ENCODE data around the gene OPCML.

The OPCML gene

DNA sequence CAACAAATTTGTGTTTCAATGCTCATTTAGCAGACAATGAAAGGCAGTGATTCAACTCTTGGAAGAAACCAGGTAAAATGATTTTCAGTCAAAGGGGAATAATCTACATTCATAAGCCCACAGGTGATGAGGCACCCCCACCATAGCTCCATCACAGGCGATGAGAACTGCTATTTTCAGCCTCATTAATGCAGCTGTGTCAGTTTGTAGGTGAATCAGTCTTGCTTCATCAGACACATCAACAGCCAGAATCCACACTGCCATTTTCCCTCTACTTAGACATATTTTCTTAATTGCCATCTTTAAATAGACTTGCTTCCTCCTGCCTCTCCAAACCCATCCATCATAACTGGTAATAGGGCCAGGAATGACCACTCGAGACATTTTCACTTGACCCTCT, 701.0 kb downstream of the OPCML start:
- H3K4me1 ChIP-seq (ENCODE audit: control insufficient read depth, insufficient read depth, low read length): no peaks in the 10 kb centered on the region
- H3K27ac ChIP-seq (ENCODE audit: low read depth, low read length): no peak overlapping the region
- no peaks in the 10 kb centered on the region for H3K9me3 ChIP-seq (ENCODE audit: control insufficient read depth, insufficient read depth, low read depth, low read length)
- H3K9ac ChIP-seq (ENCODE audit: low read length): no peak overlapping the region
- H3K4me3 ChIP-seq (ENCODE audit: low read depth, low read length): no peak overlapping the region
- H3K27me3 ChIP-seq (ENCODE audit: control insufficient read depth, insufficient read depth, low read length): no peaks in the 10 kb centered on the region; the same call in 1 of the 2 replicates
- H3K36me3 ChIP-seq (ENCODE audit: control insufficient read depth, insufficient read depth, low read length): no peaks in the 10 kb centered on the region

DNA sequence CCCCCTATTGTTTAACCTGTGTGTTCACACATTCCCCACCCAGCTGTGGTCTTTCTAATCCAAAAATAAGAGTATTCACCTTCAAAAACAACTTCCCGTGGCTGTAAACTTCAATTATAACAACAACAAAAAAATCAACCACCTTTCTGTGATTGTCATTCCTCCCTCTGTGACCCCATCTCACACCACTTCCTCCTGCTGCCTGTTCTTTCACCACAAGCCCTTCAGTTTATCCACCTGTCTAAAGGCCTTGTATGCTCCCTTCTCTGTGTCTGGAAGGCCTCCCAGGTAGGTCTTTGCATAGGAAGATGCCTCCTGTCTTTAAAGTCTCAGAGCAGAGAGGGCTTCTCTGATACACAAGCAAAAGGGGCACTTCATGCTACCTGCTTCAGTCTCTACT, 707.7 kb downstream of the OPCML start:
- no peak overlapping the region for H3K4me3 ChIP-seq (ENCODE audit: low read depth, low read length)
- no peaks in the 10 kb centered on the region for H3K9me3 ChIP-seq (ENCODE audit: control insufficient read depth, insufficient read depth, low read depth, low read length)
- peaks cover 8% of the 10 kb centered on the region; the same call in 1 of the 2 replicates for H3K27me3 ChIP-seq (ENCODE audit: control insufficient read depth, insufficient read depth, low read length)
- H3K27ac ChIP-seq (ENCODE audit: low read depth, low read length): no peak overlapping the region
- H3K4me1 ChIP-seq (ENCODE audit: control insufficient read depth, insufficient read depth, low read length): peaks cover 15% of the 10 kb centered on the region
- no peaks in the 10 kb centered on the region for H3K36me3 ChIP-seq (ENCODE audit: control insufficient read depth, insufficient read depth, low read length)
- no peak overlapping the region for H3K9ac ChIP-seq (ENCODE audit: low read length)

DNA sequence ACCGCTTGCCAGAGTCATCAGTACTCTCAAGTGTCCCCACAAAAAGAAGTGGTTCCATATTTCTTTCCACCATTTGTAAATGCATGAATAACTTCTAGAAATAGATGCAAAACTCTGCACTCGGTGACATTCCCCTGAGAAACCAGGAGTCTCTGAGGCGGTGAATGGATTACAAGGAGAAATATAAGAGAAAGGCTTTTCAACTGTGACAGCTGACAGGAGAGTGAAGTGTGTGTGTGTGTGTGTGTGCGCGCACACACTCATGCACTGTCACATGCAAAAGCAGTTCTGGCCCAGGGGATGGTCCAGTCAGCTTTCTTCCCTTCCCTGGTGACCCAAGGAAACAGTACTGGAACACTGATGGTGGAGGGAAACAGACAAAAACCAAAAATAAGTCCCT, 710.0 kb downstream of the OPCML start:
- H3K36me3 ChIP-seq (ENCODE audit: control insufficient read depth, insufficient read depth, low read length): no peaks in the 10 kb centered on the region
- H3K9me3 ChIP-seq (ENCODE audit: control insufficient read depth, insufficient read depth, low read depth, low read length): no peaks in the 10 kb centered on the region
- H3K27me3 ChIP-seq (ENCODE audit: control insufficient read depth, insufficient read depth, low read length): peaks cover 8% of the 10 kb centered on the region; the same call in 1 of the 2 replicates
- H3K4me3 ChIP-seq (ENCODE audit: low read depth, low read length): no peak overlapping the region
- no peak overlapping the region for H3K9ac ChIP-seq (ENCODE audit: low read length)
- peaks cover 15% of the 10 kb centered on the region for H3K4me1 ChIP-seq (ENCODE audit: control insufficient read depth, insufficient read depth, low read length)
- no peak overlapping the region for H3K27ac ChIP-seq (ENCODE audit: low read depth, low read length)

DNA sequence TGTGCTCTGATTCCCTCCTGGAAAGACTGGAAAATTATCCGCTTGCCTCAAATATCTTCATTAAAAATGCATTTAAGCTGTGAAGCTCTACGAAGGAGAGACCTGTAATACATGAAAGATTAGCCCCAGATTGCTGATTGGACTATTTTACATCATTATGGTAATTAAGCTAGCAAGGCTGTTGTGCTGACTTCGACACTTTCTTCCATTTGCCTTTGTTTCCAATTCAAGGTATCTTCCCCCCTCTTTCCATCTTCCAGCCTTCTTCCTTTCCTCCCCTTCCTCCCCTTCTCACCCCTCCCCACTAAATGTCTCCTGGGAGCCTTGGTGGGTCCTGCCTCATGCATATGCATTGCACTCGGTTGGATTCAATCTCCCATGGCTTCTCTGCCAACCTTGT, 710.8 kb downstream of the OPCML start:
- Histone ChIP-seq H3K4me3 (ENCODE audit: low read depth, low read length) (no peak overlapping the region), H3K4me1 (ENCODE audit: control insufficient read depth, insufficient read depth, low read length) (peaks cover 15% of the 10 kb centered on the region), H3K27me3 (ENCODE audit: control insufficient read depth, insufficient read depth, low read length) (peaks cover 8% of the 10 kb centered on the region; the same call in 1 of the 2 replicates), H3K9ac (ENCODE audit: low read length) (no peak overlapping the region), H3K36me3 (ENCODE audit: control insufficient read depth, insufficient read depth, low read length) (no peaks in the 10 kb centered on the region), H3K9me3 (ENCODE audit: control insufficient read depth, insufficient read depth, low read depth, low read length) (no peaks in the 10 kb centered on the region), H3K27ac (ENCODE audit: low read depth, low read length) (no peak overlapping the region)

DNA sequence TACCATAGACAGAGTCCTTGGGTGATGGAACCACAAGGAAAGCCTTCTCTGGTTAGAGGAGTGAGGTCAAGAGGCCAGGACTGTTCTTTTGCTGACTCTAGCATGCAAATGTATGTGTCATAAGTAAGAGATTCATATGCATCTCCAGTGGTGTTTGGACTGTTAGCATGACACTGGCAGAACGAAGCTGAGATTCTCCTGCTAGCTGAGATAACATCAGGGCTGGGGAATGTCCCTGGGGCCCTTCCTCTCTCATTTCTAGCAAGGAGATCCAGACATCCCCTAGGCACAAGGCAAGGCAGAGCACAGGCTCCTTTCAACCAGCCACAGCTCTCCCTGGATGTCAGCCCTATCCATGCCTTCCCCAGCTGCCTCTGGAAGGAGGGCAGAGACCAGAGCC, 711.3 kb downstream of the OPCML start:
- peaks cover 8% of the 10 kb centered on the region; the same call in 1 of the 2 replicates for H3K27me3 ChIP-seq (ENCODE audit: control insufficient read depth, insufficient read depth, low read length)
- no peak overlapping the region for H3K9ac ChIP-seq (ENCODE audit: low read length)
- no peak overlapping the region for H3K4me3 ChIP-seq (ENCODE audit: low read depth, low read length)
- no peaks in the 10 kb centered on the region for H3K36me3 ChIP-seq (ENCODE audit: control insufficient read depth, insufficient read depth, low read length)
- H3K27ac ChIP-seq (ENCODE audit: low read depth, low read length): no peak overlapping the region
- peaks cover 15% of the 10 kb centered on the region for H3K4me1 ChIP-seq (ENCODE audit: control insufficient read depth, insufficient read depth, low read length)
- H3K9me3 ChIP-seq (ENCODE audit: control insufficient read depth, insufficient read depth, low read depth, low read length): no peaks in the 10 kb centered on the region

DNA sequence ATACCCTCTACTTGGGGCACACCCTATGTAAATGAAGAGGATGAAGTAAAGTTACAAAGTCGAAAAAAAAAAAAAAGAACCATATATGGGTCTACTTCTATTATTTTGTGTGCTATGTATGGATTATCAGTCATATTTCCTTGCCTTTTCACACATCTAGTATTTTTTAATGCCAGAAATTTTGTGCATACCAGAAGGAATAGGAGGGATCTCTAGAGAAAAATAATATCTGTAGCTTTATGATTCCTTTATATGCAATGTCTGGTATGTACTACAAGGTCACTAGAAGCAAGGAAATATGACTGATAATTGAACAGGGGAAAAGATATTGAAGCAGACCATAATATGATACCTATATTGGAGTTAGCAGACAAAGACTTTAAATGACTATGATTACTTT, 713.4 kb downstream of the OPCML start:
- Histone ChIP-seq H3K9ac (ENCODE audit: low read length) (no peak overlapping the region), H3K36me3 (ENCODE audit: control insufficient read depth, insufficient read depth, low read length) (no peaks in the 10 kb centered on the region), H3K4me3 (ENCODE audit: low read depth, low read length) (no peak overlapping the region), H3K27me3 (ENCODE audit: control insufficient read depth, insufficient read depth, low read length) (peaks cover 8% of the 10 kb centered on the region; the same call in 1 of the 2 replicates), H3K4me1 (ENCODE audit: control insufficient read depth, insufficient read depth, low read length) (peaks cover 21% of the 10 kb centered on the region), H3K9me3 (ENCODE audit: control insufficient read depth, insufficient read depth, low read depth, low read length) (no peaks in the 10 kb centered on the region), H3K27ac (ENCODE audit: low read depth, low read length) (no peak overlapping the region)

DNA sequence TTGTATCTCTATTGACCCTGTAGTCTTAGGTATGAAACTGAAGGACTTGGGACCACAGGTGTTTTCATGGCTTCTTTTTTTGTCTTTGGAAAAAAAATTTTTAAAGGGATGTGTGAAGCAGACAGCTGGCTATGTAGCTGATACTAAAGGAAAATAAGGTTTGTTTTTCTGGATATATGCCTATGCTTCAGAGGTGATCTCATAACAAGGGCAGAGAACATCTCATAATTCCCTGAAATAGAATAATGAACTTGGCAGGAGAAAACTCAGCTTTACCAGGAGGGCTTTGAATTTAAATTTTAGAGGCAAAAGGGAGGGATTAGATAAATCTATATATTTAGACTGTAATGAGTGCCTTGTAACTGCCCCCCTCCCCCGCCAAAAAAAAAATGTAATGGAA, 714.9 kb downstream of the OPCML start:
- Histone ChIP-seq H3K27me3 (ENCODE audit: control insufficient read depth, insufficient read depth, low read length) (no peaks in the 10 kb centered on the region), H3K4me1 (ENCODE audit: control insufficient read depth, insufficient read depth, low read length) (peaks cover 21% of the 10 kb centered on the region), H3K27ac (ENCODE audit: low read depth, low read length) (no peak overlapping the region), H3K9me3 (ENCODE audit: control insufficient read depth, insufficient read depth, low read depth, low read length) (no peaks in the 10 kb centered on the region), H3K9ac (ENCODE audit: low read length) (no peak overlapping the region), H3K4me3 (ENCODE audit: low read depth, low read length) (no peak overlapping the region), H3K36me3 (ENCODE audit: control insufficient read depth, insufficient read depth, low read length) (no peaks in the 10 kb centered on the region)

DNA sequence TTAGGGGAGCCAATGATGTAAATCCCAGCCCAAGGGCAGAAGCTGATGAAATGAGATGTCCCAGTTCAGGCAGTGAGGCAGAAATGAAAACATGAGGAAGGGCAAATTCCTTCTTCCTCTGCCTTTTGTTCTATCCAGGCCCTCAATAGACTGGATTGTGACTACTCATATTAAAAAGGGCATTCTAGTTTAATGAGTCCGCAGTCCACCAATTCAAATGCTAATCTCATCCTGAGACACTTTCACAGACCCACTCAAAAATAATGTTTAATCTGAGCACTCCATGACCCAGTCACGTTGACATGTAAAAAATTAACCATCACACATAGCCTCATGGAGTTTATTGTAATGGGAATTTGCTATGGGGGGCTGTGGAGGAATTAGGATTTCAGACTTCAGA, 717.9 kb downstream of the OPCML start:
- H3K4me1 ChIP-seq (ENCODE audit: control insufficient read depth, insufficient read depth, low read length): peaks cover 6% of the 10 kb centered on the region; the same call in 1 of the 2 replicates

DNA sequence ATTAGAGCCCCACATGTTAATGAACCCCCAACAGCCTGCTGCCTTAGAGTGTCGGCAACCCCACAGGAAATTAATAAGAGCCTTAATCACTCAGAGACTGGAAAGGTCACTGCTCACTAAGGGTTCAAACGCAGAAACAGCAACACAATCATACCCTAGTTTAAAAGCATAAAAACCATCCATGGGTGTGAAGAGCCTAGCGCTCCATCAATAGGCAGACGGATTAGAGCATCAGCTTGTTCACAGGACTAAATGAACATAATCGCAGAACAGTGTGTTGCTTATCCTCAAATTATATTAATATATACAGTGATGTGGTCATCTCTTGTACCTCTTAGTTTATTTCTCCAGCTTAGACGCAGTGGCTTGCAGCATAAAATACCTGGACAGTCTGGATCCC, 720.7 kb downstream of the OPCML start:
- Histone ChIP-seq H3K9ac (ENCODE audit: low read length) (no peak overlapping the region), H3K36me3 (ENCODE audit: control insufficient read depth, insufficient read depth, low read length) (no peaks in the 10 kb centered on the region), H3K27ac (ENCODE audit: low read depth, low read length) (no peak overlapping the region), H3K9me3 (ENCODE audit: control insufficient read depth, insufficient read depth, low read depth, low read length) (no peaks in the 10 kb centered on the region), H3K4me1 (ENCODE audit: control insufficient read depth, insufficient read depth, low read length) (peaks cover 9% of the 10 kb centered on the region; the same call in 1 of the 2 replicates), H3K4me3 (ENCODE audit: low read depth, low read length) (no peak overlapping the region), H3K27me3 (ENCODE audit: control insufficient read depth, insufficient read depth, low read length) (no peaks in the 10 kb centered on the region)

More for the DNA sequence above, 717.9 kb downstream of the OPCML start:
- H3K27me3 ChIP-seq (ENCODE audit: control insufficient read depth, insufficient read depth, low read length): no peaks in the 10 kb centered on the region
- no peak overlapping the region for H3K4me3 ChIP-seq (ENCODE audit: low read depth, low read length)
- H3K9me3 ChIP-seq (ENCODE audit: control insufficient read depth, insufficient read depth, low read depth, low read length): no peaks in the 10 kb centered on the region
- no peak overlapping the region for H3K27ac ChIP-seq (ENCODE audit: low read depth, low read length)
- H3K36me3 ChIP-seq (ENCODE audit: control insufficient read depth, insufficient read depth, low read length): no peaks in the 10 kb centered on the region
- H3K9ac ChIP-seq (ENCODE audit: low read length): no peak overlapping the region

DNA sequence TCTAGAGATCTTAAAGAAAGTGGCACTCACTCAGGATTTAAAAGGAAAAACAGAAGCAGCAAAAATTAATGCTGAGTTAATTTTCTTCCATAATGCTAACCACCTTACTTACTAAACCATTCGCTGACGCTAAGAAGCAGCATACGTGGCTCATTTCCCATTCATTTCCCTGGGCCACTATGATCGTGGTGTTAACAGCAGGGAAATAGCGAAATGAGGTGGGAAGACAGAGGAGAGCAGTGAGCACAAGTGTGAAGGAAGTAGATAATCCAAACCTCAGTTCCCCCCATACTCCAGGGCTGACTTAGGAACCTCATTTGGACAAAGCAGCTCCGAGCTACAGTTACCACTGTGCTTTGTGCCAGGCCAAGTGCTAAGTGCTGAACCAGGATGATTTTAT, 723.2 kb downstream of the OPCML start:
- Histone ChIP-seq H3K4me3 (ENCODE audit: low read depth, low read length) (no peak overlapping the region), H3K27me3 (ENCODE audit: control insufficient read depth, insufficient read depth, low read length) (no peaks in the 10 kb centered on the region), H3K36me3 (ENCODE audit: control insufficient read depth, insufficient read depth, low read length) (no peaks in the 10 kb centered on the region), H3K27ac (ENCODE audit: low read depth, low read length) (no peak overlapping the region), H3K9ac (ENCODE audit: low read length) (no peak overlapping the region), H3K4me1 (ENCODE audit: control insufficient read depth, insufficient read depth, low read length) (peaks cover 6% of the 10 kb centered on the region; the same call in 1 of the 2 replicates), H3K9me3 (ENCODE audit: control insufficient read depth, insufficient read depth, low read depth, low read length) (no peaks in the 10 kb centered on the region)

DNA sequence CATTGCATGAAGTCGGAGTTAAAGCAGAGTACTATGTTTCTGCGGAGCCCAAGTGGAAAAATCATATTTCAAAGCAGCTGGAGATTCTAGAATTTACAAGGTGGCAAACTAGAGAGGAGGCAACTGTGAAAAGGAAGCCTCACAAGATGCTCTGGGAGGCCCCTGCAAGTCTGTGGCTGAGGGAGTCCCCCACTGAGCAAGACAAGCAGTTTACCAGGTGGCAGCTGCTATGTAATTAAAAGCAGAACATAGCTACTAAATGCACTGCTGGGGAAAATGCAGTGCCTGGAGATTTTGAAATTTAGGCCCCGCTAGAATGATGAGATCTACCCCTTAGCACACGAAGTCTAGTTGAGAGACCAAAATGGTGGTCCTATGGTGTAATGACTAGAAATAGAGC, 728.0 kb downstream of the OPCML start:
- H3K4me1 ChIP-seq (ENCODE audit: control insufficient read depth, insufficient read depth, low read length): peaks cover 7% of the 10 kb centered on the region; the same call in 1 of the 2 replicates
- no peaks in the 10 kb centered on the region for H3K9me3 ChIP-seq (ENCODE audit: control insufficient read depth, insufficient read depth, low read depth, low read length)
- H3K9ac ChIP-seq (ENCODE audit: low read length): no peak overlapping the region
- no peaks in the 10 kb centered on the region for H3K27me3 ChIP-seq (ENCODE audit: control insufficient read depth, insufficient read depth, low read length)
- H3K36me3 ChIP-seq (ENCODE audit: control insufficient read depth, insufficient read depth, low read length): no peaks in the 10 kb centered on the region
- no peak overlapping the region for H3K27ac ChIP-seq (ENCODE audit: low read depth, low read length)
- no peak overlapping the region for H3K4me3 ChIP-seq (ENCODE audit: low read depth, low read length)

DNA sequence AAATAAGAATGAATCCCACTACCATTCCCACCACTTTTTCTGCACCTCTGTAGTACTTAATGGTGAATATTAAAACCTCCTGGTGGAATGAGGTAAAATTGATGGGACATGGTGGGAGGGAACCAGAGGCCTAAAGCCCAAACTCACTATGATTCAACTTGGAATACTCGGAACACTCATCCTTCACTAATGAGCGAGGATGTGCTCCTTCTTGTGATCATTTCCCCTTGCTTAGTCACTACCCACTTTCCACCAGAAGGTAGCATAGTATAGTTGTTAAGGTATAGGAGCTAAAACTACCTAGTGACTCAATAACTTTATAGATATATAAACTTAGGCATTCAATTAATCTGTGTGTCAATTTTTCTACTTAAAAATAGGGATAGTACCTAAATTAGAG, 728.9 kb downstream of the OPCML start:
- no peaks in the 10 kb centered on the region for H3K27me3 ChIP-seq (ENCODE audit: control insufficient read depth, insufficient read depth, low read length)
- H3K9me3 ChIP-seq (ENCODE audit: control insufficient read depth, insufficient read depth, low read depth, low read length): no peaks in the 10 kb centered on the region
- H3K27ac ChIP-seq (ENCODE audit: low read depth, low read length): no peak overlapping the region
- no peak overlapping the region for H3K4me3 ChIP-seq (ENCODE audit: low read depth, low read length)
- H3K4me1 ChIP-seq (ENCODE audit: control insufficient read depth, insufficient read depth, low read length): peaks cover 4% of the 10 kb centered on the region; the same call in 1 of the 2 replicates
- no peak overlapping the region for H3K9ac ChIP-seq (ENCODE audit: low read length)
- H3K36me3 ChIP-seq (ENCODE audit: control insufficient read depth, insufficient read depth, low read length): no peaks in the 10 kb centered on the region
